GM12801 (cell line): Measurements from ENCODE around the gene COQ8A.

ENCODE experiments used
- CTCF ChIP-seq: IDR thresholded peaks from one replicate; pipeline ENCODE4 v1.5.1; 2011; ENCODE audit warnings: control low read depth; ENCODE audit not compliant: insufficient read length; ENCODE audit errors: extremely low read depth

Gene COQ8A

GRCh38 chr1:226980122-226980560, 40.0 kb downstream of the COQ8A start:
- TF ChIP-seq CTCF, result no peak

GRCh38 chr1:226980565-226981385, 40.7 kb downstream of the COQ8A start:
- no peak for TF ChIP-seq CTCF

GRCh38 chr1:226981386-226981817, 41.3 kb downstream of the COQ8A start:
- TF ChIP-seq CTCF, result no peak

- no peak for TF ChIP-seq CTCF
Observed at GRCh38 chr1:226981838-226982237, 41.7 kb downstream of the COQ8A start.

GRCh38 chr1:226982451-226983177, 42.5 kb downstream of the COQ8A start:
- no peak for TF ChIP-seq CTCF

- no peak for TF ChIP-seq CTCF
Observed at GRCh38 chr1:226983247-226983991, 43.3 kb downstream of the COQ8A start.

GRCh38 chr1:226983992-226984364, 43.9 kb downstream of the COQ8A start:
- no peak for TF ChIP-seq CTCF
